Mesodermal cell (in vitro differentiated cells): ENCODE measurements around the gene CLDN24.
A peak's percentile ranks its signal among the peaks of the same experiment; 100 is the strongest.

Experiments
- H3K27ac ChIP-seq: 2 replicates; pipeline ENCODE4 v1.7.0; 2013; ENCODE audit warnings: mild to moderate bottlenecking, low read depth, low read length, moderate library complexity; ENCODE audit not compliant: severe bottlenecking
- H3K36me3 ChIP-seq: 2 replicates; pipeline ENCODE4 v1.7.1; 2013; ENCODE audit warnings: mild to moderate bottlenecking, low read length, moderate library complexity; ENCODE audit not compliant: control insufficient read depth, insufficient read depth
- H3K4me1 ChIP-seq: one replicate; pipeline ENCODE4 v1.7.1; 2013; ENCODE audit warnings: mild to moderate bottlenecking, low read length; ENCODE audit not compliant: insufficient read depth, control insufficient read depth, poor library complexity, severe bottlenecking
- H3K4me3 ChIP-seq: 2 replicates; pipeline ENCODE4 v1.7.0; 2013; ENCODE audit warnings: low read length, control low read depth, mild to moderate bottlenecking; ENCODE audit not compliant: insufficient read depth, poor library complexity, severe bottlenecking; ENCODE audit errors: extremely low read depth
- H3K9me3 ChIP-seq: 2 replicates; pipeline ENCODE4 v1.7.1; 2013; ENCODE audit warnings: mild to moderate bottlenecking, low read length, moderate library complexity; ENCODE audit not compliant: control insufficient read depth
- WGBS, 2 experiments: methylation state at CpG; one replicate each; pipeline ENCODE4 v1.1.5; 2013; ENCODE audit warnings: missing lambda C conversion rate in 2 of 2; ENCODE audit not compliant: insufficient coverage in 2 of 2; 5-methylcytosine and 5-hydroxymethylcytosine counted together

Gene CLDN24

DNA sequence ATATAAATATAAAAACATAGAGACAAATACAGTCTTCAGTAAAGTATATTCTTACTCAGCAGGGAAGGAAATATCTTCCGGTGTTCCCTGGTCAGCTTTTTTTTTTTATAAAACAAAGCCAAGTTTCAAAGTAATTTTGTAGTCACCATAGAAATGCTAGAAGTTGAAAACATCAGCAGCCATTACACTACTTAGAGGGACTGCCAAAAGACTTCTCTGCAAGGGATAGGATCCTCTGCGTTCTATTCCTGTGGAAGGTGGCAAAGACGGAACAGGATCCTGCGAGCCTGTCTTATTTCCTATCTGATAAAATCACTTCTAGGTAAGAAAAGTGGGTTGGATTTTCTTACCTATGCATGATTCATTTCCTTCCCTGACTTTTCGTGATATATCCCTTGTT is 21.6 kb downstream of the CLDN24 start:
- Histone ChIP-seq H3K36me3 (peaks cover 63% of the 10 kb centered on the region), H3K9me3 (no peaks in the 10 kb centered on the region), H3K4me3 (no peak overlapping the region), H3K27ac (no peak overlapping the region), H3K4me1 (peaks cover 4% of the 10 kb centered on the region)
- WGBS, 2 experiments = 100% methylated on average over 2 of the region's 5 CpGs; no CpG with 5 or more reads in 1 of the 2 experiments

DNA sequence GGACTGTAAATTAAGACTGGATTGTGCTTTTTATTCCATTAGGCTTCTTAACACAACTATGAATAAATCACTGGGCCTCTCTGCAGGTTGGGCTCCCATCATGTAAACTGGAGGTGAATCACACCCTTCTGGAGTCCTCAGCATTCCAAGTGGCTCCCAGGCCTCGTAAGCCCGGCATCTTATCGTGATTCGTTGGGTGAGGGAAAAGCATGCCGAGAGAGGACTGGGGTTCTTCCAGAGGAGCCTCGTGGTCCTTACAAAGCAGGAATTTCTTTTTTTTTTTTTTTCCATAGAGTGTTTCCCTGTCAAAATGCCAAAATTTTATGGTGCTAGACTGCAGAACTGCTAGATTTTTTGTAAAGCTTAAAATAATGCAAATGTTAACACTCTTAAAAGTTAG is 22.2 kb downstream of the CLDN24 start:
- Histone ChIP-seq H3K9me3 (no peaks in the 10 kb centered on the region), H3K27ac (no peak overlapping the region), H3K4me3 (no peak overlapping the region), H3K4me1 (peaks cover 9% of the 10 kb centered on the region), H3K36me3 (peaks cover 67% of the 10 kb centered on the region)
- 87 to 92% methylated on average over 6 of the region's 6 CpGs for WGBS, 2 experiments

DNA sequence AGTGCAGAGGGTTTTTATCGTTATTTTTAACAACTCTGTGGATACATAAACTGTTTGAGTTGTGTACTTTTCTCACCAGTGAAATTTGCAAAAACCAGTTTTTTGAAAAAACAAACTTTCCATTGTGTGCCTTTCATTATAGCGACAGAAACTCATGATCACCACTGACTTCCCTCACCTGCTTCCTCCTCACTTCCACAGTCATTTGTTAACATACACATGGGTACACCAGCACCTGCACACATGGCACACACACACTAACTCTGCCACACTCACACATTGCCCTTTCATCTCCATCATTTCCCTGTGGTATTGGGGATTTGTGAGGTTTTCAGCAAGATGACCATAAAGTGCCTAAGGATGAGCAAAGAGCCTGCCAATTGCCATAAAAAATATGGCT is 22.8 kb downstream of the CLDN24 start:
- 88% methylated on average over 1 of the region's 2 CpGs; no CpG with 5 or more reads in 1 of the 2 experiments for WGBS, 2 experiments
- H3K36me3 ChIP-seq = peaks cover 67% of the 10 kb centered on the region
- H3K4me1 ChIP-seq = peaks cover 14% of the 10 kb centered on the region
- H3K27ac ChIP-seq = no peak overlapping the region
- no peaks in the 10 kb centered on the region for H3K9me3 ChIP-seq
- no peak overlapping the region for H3K4me3 ChIP-seq

DNA sequence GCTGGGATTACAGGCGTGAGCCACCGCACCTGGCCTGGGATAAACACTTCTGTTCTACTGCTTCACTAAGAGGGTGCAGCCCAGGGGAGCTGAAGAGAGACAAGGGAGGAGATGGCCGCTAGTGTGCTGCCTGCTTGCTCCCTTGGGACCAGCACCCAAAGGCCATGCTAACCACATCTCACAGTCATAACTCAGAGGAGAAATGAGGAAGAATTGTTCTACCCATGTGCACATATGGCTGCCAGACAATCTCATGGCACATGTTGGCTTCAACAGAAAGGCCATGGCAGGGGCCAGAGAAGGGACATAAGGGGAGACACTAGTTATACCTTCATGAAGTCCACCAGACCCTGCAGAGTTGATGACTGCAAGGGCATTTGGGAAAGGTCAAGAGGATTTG is 24.6 kb downstream of the CLDN24 start:
- peaks cover 61% of the 10 kb centered on the region for H3K36me3 ChIP-seq

DNA sequence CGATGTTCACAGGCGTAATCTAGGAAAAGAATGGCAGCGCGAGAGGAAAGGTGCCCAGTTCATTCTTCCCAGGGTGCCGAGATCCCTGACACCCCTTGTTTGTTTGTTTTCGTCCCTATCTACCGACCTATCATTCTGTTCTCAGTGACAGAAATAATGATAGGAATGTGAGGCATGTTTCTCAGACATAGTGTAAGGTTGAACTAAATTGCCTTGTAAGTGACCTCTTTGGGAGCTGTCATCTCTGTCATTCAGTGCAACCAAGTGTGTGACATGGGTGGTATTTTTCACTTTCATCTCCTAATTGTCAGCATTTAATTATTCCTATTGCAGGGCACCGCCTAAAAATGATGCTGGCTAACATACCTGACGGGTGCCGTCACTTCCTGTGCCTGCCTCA is 26.5 kb downstream of the CLDN24 start:
- H3K36me3 ChIP-seq = peaks cover 68% of the 10 kb centered on the region
- H3K9me3 ChIP-seq = no peaks in the 10 kb centered on the region
- 96 to 98% methylated on average over 6 to 8 of the region's 10 CpGs for WGBS, 2 experiments
- H3K4me3 ChIP-seq = no peak overlapping the region
- H3K4me1 ChIP-seq = peaks cover 14% of the 10 kb centered on the region
- peak overlapping the region; percentile 51 for H3K27ac ChIP-seq

More for the DNA sequence above, 24.6 kb downstream of the CLDN24 start:
- H3K4me1 ChIP-seq = peaks cover 14% of the 10 kb centered on the region
- no peak overlapping the region for H3K27ac ChIP-seq
- no peaks in the 10 kb centered on the region for H3K9me3 ChIP-seq
- 100% methylated on average over 2 of the region's 3 CpGs; no CpG with 5 or more reads in 1 of the 2 experiments for WGBS, 2 experiments
- H3K4me3 ChIP-seq = no peak overlapping the region

DNA sequence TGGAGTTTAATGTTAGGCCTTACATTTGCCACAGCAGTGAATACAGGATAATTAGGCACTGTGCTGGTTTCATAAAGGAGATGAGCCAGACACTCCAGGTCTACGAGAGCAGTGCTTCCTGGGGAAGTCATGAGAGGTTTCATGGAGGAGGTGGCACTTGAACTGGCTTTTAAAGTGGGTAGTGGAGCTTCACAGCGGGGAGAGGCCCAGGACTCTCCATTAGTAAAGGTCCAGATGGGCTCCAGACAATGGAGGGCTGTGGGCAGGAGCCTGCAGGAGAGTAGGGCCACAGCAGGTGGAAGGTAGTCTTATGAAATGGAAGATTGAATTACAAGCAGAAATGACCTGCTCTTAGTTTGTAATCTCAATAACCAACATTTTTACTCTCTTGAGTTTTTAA is 31.2 kb downstream of the CLDN24 start:
- H3K36me3 ChIP-seq = peaks cover 83% of the 10 kb centered on the region
- H3K9me3 ChIP-seq = no peaks in the 10 kb centered on the region
- 94 to 100% methylated on average over 1 to 2 of the region's 2 CpGs for WGBS, 2 experiments
- peaks cover 12% of the 10 kb centered on the region for H3K4me1 ChIP-seq
- no peak overlapping the region for H3K27ac ChIP-seq
- no peak overlapping the region for H3K4me3 ChIP-seq

DNA sequence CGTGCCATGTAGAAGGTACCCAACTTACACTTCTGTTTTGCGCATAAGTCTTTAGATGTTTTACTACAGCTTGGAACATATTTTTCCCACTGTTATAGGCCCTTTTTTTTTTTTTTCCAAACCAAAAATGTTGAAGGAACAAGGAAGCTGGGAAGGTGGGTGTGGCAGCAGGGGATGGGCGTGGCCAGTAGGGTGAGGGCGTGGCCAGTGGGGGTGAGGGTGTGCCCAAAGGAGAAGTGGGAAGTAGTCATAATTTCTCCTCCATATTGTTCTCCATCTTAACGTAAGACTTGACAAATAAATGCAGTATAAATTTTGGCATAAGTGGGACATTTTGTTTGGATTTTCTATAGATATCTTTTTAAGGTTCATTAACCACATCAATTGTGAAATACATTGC is 32.5 kb downstream of the CLDN24 start:
- Histone ChIP-seq H3K4me1 (peaks cover under 1% of the 10 kb centered on the region), H3K36me3 (peaks cover 82% of the 10 kb centered on the region), H3K4me3 (no peak overlapping the region), H3K9me3 (no peaks in the 10 kb centered on the region), H3K27ac (no peak overlapping the region)
- 80 to 100% methylated on average over 1 of the region's 5 CpGs for WGBS, 2 experiments

DNA sequence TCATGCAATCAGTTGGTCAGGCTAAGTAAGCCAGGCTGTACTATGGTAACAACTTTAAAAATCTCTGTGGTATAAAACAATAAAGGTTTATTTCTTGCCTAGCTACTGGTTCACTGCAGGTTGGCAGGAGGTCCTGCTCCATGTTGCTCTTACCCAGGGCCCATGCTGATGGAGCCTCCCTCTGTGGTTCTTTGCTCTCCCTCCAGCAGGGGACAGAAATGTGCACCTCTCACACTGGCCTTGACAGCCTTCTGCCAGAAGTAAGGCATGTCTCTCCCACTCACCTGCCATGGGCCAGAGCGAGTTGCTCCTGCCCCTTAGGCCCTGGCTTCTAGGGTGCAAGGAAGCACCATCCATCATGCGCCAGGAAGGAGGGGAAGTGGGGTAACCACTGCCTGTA is 33.3 kb downstream of the CLDN24 start:
- H3K36me3 ChIP-seq = peaks cover 82% of the 10 kb centered on the region
- H3K4me3 ChIP-seq = no peak overlapping the region
- no peak overlapping the region for H3K27ac ChIP-seq
- no peaks in the 10 kb centered on the region for H3K9me3 ChIP-seq
- H3K4me1 ChIP-seq = no peaks in the 10 kb centered on the region
- 89 to 100% methylated on average over 1 to 2 of the region's 2 CpGs for WGBS, 2 experiments

DNA sequence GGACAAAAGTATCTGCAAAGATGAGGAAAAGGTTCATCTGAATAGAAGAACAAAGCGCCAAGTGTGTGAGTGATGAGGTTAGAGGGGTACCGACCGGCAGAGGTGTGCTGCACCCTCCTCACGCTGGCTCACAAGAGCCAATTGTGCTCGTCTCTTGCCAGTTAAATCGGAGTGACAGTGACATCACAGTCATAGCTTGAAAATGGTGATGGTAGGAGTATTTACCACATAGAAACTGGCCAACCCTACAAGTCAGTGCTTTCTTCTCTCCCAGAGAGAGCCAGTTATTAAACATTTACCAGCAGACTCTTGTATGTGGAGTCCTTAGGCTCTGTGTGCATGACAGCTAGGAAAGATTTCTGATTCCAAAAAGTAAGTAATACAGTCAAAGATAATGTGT is 34.5 kb downstream of the CLDN24 start:
- no peak overlapping the region for H3K27ac ChIP-seq
- WGBS, 2 experiments = 96 to 97% methylated on average over 3 to 4 of the region's 6 CpGs
- peaks cover 87% of the 10 kb centered on the region for H3K36me3 ChIP-seq
- no peaks in the 10 kb centered on the region for H3K9me3 ChIP-seq
- H3K4me1 ChIP-seq = no peaks in the 10 kb centered on the region
- H3K4me3 ChIP-seq = no peak overlapping the region

DNA sequence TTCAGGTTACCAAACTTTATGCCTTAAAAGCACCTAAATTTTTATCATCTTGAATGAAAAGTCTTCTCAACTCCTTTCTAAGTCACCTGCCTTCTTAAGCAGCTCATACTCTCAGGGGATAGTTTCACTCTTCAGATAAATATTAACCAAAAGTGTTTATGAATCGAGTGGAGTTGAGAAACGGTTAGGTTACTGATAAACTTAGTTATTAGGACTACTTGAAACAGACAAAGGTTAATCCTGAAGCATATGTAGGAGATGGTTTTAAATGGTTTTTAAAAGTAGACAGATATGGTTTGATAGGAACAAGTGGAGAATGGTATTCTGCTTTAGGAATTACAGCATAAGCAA is 34.9 kb downstream of the CLDN24 start:
- 93% methylated on average over 2 of the region's 2 CpGs; no CpG with 5 or more reads in 1 of the 2 experiments for WGBS, 2 experiments
- Histone ChIP-seq H3K36me3 (peaks cover 87% of the 10 kb centered on the region), H3K9me3 (no peaks in the 10 kb centered on the region), H3K4me1 (no peaks in the 10 kb centered on the region), H3K27ac (no peak overlapping the region), H3K4me3 (no peak overlapping the region)

DNA sequence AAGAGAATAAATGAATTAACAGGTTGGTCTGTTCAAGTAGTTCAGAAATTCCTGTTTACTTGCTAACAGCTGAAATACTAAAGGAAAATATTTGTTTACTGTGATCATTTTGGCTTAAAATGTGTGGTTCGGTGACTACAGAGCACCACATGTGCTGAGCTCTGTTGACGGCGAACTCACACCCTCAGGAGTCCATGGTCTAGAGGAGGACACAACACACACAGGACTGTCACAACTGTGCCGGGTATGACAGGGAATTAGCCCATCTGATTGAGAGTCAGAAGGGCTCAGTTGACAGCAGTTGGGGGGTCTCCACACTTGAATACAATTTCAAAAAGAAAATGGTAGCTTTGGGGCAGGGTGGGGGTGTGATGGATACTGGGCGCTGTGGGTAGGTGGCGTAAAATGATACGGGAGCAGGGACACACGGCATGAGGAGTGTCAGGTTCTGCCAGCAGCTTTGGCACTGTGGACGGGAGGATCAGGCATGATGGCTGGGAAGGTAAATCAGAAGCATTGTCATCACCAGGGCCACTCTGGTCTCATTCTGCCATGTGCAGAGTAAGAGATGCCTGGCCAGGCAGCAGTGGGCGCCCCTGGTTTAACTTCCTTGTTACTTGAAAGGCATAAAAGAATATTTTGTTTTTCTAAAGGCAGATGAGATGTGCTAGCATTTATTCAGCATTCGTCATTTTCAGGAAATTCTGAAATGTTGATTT is 35.5 kb downstream of the CLDN24 start:
- H3K36me3 ChIP-seq = peaks cover 82% of the 10 kb centered on the region
- H3K4me3 ChIP-seq = no peak overlapping the region
- H3K9me3 ChIP-seq = no peaks in the 10 kb centered on the region
- 93 to 95% methylated on average over 10 of the region's 11 CpGs for WGBS, 2 experiments
- H3K4me1 ChIP-seq = no peaks in the 10 kb centered on the region
- no peak overlapping the region for H3K27ac ChIP-seq
